SU-DHL-6 (cell line): ENCODE results near the gene ZDHHC6.

ENCODE experiments used
- H2AFZ ChIP-seq: fragments of 200-600 bp; sonication (generic); 2 replicates; pipeline ENCODE4 v1.6.1; 2014; ENCODE audit warnings: low read depth, mild to moderate bottlenecking, moderate library complexity, mixed read lengths, antibody characterized with exemption, low read length; ENCODE audit not compliant: severe bottlenecking
- H3F3A ChIP-seq: fragments of 200-600 bp; shearing (Covaris generic); 2 replicates; pipeline ENCODE4 v1.6.0; 2016; ENCODE audit warnings: antibody characterized with exemption, mild to moderate bottlenecking; ENCODE audit not compliant: insufficient read depth
- H3K27ac ChIP-seq: fragments of 200-600 bp; sonication (generic); 2 replicates; pipeline ENCODE4 v1.5.1; 2016; ENCODE audit warnings: low read depth, mild to moderate bottlenecking, low read length, moderate library complexity, mixed read lengths
- H3K27me3 ChIP-seq: fragments of 200-600 bp; sonication (generic), shearing (Covaris generic); 2 replicates; pipeline ENCODE4 v1.6.0; 2014; ENCODE audit warnings: mild to moderate bottlenecking, low read length
- H3K36me3 ChIP-seq: fragments of 200-600 bp; sonication (generic); 2 replicates; pipeline ENCODE4 v1.6.1; 2014; ENCODE audit warnings: mild to moderate bottlenecking, low read length, mixed read lengths
- H3K4me2 ChIP-seq: fragments of 300-600, 200-600 bp; shearing (Covaris generic), sonication (generic); 2 replicates; pipeline ENCODE4 v1.6.0; 2014; ENCODE audit warnings: low read length, low read depth, mild to moderate bottlenecking; ENCODE audit not compliant: poor library complexity, severe bottlenecking
- H3K4me3 ChIP-seq: fragments of 200-600 bp; sonication (generic); 2 replicates; pipeline ENCODE4 v1.5.1; 2014; ENCODE audit warnings: antibody characterized with exemption, low read length, mild to moderate bottlenecking, mixed read lengths; ENCODE audit not compliant: insufficient read depth, poor library complexity, severe bottlenecking
- H3K79me2 ChIP-seq: fragments of 200-600 bp; sonication (generic); 2 replicates; pipeline ENCODE4 v1.6.1; 2014; ENCODE audit warnings: mild to moderate bottlenecking, low read length, moderate library complexity; ENCODE audit not compliant: insufficient read depth
- H3K9ac ChIP-seq: fragments of 200-600 bp; sonication (generic); 2 replicates; pipeline ENCODE4 v1.7.0; 2014; ENCODE audit warnings: mild to moderate bottlenecking, low read length
- H3K9me2 ChIP-seq: fragments of 200-600 bp; sonication (generic); replicated peaks from 2 replicates; pipeline ENCODE4 v1.6.1; 2014; ENCODE audit warnings: low read length; ENCODE audit not compliant: insufficient read depth
- H3K9me3 ChIP-seq: fragments of 200-600 bp; sonication (generic); 2 replicates; pipeline ENCODE4 v1.6.1; 2014; ENCODE audit warnings: low read length, mixed read lengths; ENCODE audit not compliant: insufficient read depth
- H4K20me1 ChIP-seq: fragments of 200-600 bp; sonication (generic); 2 replicates; pipeline ENCODE4 v1.6.1; 2014; ENCODE audit warnings: low read depth, mild to moderate bottlenecking, antibody characterized with exemption, low read length, moderate library complexity, mixed read lengths
- EZH2phosphoT487 ChIP-seq: fragments of 200-600 bp; sonication (generic), shearing (Covaris generic); conservative IDR thresholded peaks from 2 replicates; pipeline ENCODE4 v1.6.1; 2018; ENCODE audit warnings: mild to moderate bottlenecking, antibody characterized with exemption, low read length, moderate library complexity, mixed read lengths
- TF ChIP-seq, protein P1 (sequence below): fragments of 200-600 bp; sonication (generic); IDR thresholded peaks from one replicate; pipeline ENCODE4 v1.5.1; 2017; ENCODE audit warnings: antibody characterized with exemption, mild to moderate bottlenecking, low read length, moderate library complexity; ENCODE audit not compliant: insufficient read depth, poor library complexity, severe bottlenecking

The ZDHHC6 gene

DNA sequence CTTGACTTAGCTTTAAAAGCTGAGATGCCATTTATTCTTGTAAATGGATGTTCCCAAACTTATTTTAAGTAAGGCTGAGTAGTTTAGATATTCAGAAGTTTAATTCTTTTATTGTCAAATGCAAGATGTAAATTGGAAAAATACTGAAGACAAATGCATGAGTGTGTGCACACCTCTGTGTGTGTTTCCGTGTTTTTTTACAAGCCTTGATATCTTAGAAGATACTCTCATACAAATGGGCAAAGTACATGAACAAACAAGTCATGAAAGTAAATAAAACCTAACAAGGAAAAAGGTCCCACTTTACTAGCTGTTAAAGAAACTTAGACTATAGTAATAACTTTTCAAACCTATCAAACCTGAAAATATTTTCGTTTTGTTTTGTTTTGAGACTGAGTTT is 43.8 kb downstream of the ZDHHC6 start:
- no peak overlapping the region for H3K9ac ChIP-seq
- peaks cover 4% of the 10 kb centered on the region; the same call in 1 of the 2 replicates for H3K36me3 ChIP-seq
- H3K27ac ChIP-seq = no peak overlapping the region
- H3K9me2 ChIP-seq = no peaks in the 10 kb centered on the region
- no peaks in the 10 kb centered on the region for H3K79me2 ChIP-seq
- no peak overlapping the region for H2AFZ ChIP-seq
- no peaks in the 10 kb centered on the region for H3K27me3 ChIP-seq
- no peak overlapping the region for H3K4me2 ChIP-seq
- H3K4me3 ChIP-seq = no peak overlapping the region
- H4K20me1 ChIP-seq = no peaks in the 10 kb centered on the region
- no peak for TF ChIP-seq EZH2phosphoT487
- H3F3A ChIP-seq = no peaks in the 10 kb centered on the region
- H3K9me3 ChIP-seq = no peaks in the 10 kb centered on the region

DNA sequence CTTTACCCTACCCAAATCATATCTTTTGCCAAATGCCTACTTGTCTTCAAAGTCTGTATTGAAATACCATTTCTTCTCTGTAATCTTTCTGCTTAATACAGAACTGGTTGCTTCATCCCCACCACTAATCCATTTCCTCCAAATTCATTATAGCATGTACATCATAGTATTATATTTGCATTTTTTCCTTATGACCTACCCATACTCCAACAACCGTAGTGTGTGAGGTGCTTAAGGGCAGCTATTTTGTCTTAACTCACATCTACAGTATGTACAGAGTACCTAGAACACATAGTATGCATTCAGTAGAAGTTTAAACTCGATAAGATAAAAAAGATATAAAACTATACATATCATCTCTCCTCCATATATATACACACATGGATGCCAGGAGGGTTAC is 49.1 kb downstream of the ZDHHC6 start:
- TF ChIP-seq EZH2phosphoT487 = no peak
- 0 out of 2 replicates have a peak, but pooled peaks cover 6% of the 10 kb centered on the region for H3K79me2 ChIP-seq
- H4K20me1 ChIP-seq = no peaks in the 10 kb centered on the region
- no peak overlapping the region for H3K27ac ChIP-seq
- no peaks in the 10 kb centered on the region for H3K27me3 ChIP-seq
- no peaks in the 10 kb centered on the region for H3K9me3 ChIP-seq
- H2AFZ ChIP-seq = no peak overlapping the region
- H3K9ac ChIP-seq = no peak overlapping the region
- no peaks in the 10 kb centered on the region for H3F3A ChIP-seq
- H3K36me3 ChIP-seq = no peaks in the 10 kb centered on the region
- no peak overlapping the region for H3K4me3 ChIP-seq
- no peak overlapping the region for H3K4me2 ChIP-seq
- no peaks in the 10 kb centered on the region for H3K9me2 ChIP-seq

DNA sequence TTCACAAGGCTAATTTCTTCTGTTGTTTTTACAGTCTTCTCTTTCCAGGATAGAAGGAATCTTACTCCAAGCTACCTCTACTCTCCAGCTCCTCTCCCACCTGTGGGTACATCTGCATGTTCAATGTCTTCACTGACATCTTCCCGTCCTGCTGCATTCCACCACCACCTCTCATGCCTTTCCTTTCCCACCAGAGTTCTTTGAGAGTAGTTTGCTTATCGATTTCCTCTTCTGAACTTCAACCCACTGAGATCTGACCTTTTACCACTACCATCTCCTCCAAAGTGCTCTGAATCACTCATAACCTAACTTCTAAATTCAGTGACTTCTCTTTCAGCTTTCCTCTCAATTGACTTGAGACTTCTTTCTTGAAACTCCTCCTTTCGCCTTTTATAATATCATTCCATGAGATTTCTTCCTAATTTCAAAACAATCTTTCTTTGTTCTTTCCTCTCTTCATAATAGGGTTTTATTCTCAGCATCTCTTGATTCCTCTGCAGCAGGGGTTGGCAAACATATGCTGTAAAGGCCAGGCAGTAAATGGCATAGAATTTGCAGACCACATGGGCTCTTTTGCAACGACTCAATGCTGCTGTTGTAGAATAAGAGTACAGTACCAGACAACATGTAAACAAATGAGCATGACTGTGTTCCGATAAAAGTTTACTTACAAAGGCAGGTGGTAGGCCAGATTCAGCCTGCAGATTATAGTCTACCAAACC is 50.7 kb downstream of the ZDHHC6 start:
- H4K20me1 ChIP-seq = no peaks in the 10 kb centered on the region
- H3K9me2 ChIP-seq = no peaks in the 10 kb centered on the region
- no peak overlapping the region for H3K9ac ChIP-seq
- H3K27me3 ChIP-seq = no peaks in the 10 kb centered on the region
- no peak overlapping the region for H3K4me2 ChIP-seq
- H3K36me3 ChIP-seq = no peaks in the 10 kb centered on the region
- H3K79me2 ChIP-seq = peaks cover 7% of the 10 kb centered on the region
- H3F3A ChIP-seq = no peaks in the 10 kb centered on the region
- no peak overlapping the region for H2AFZ ChIP-seq
- no peak overlapping the region for H3K4me3 ChIP-seq
- TF ChIP-seq, protein P1, sequence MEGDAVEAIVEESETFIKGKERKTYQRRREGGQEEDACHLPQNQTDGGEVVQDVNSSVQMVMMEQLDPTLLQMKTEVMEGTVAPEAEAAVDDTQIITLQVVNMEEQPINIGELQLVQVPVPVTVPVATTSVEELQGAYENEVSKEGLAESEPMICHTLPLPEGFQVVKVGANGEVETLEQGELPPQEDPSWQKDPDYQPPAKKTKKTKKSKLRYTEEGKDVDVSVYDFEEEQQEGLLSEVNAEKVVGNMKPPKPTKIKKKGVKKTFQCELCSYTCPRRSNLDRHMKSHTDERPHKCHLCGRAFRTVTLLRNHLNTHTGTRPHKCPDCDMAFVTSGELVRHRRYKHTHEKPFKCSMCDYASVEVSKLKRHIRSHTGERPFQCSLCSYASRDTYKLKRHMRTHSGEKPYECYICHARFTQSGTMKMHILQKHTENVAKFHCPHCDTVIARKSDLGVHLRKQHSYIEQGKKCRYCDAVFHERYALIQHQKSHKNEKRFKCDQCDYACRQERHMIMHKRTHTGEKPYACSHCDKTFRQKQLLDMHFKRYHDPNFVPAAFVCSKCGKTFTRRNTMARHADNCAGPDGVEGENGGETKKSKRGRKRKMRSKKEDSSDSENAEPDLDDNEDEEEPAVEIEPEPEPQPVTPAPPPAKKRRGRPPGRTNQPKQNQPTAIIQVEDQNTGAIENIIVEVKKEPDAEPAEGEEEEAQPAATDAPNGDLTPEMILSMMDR = no peak
- no peak for TF ChIP-seq EZH2phosphoT487
- no peaks in the 10 kb centered on the region for H3K9me3 ChIP-seq
- no peak overlapping the region for H3K27ac ChIP-seq

DNA sequence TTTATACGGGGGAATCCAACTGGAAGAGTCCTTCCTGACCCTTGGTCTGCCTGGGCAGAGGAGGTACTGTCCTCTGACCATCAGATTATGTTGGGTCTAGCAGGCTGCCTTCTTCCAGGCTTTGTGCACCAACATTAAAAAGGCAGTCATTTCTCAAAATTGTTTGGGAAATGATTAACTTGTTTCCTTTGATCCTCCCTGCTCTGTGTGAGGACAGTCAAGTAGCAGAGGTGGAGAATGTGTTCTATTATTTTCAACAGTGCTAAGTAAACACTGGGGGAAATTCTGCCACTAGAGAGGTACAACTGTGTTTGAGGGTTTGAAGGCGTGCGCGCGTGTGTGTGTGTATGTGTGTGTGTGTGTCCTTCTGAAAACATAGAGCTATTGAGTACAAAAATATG is 52.2 kb downstream of the ZDHHC6 start:
- H3K36me3 ChIP-seq = no peaks in the 10 kb centered on the region
- H3K4me2 ChIP-seq = no peak overlapping the region
- H3K4me3 ChIP-seq = no peak overlapping the region
- no peaks in the 10 kb centered on the region for H4K20me1 ChIP-seq
- no peaks in the 10 kb centered on the region for H3F3A ChIP-seq
- no peak overlapping the region for H3K27ac ChIP-seq
- H3K27me3 ChIP-seq = no peaks in the 10 kb centered on the region
- no peak for TF ChIP-seq EZH2phosphoT487
- TF ChIP-seq, protein P1 = no peak
- H3K79me2 ChIP-seq = peaks cover 15% of the 10 kb centered on the region
- no peaks in the 10 kb centered on the region for H3K9me2 ChIP-seq
- H3K9ac ChIP-seq = no peak overlapping the region
- no peaks in the 10 kb centered on the region for H3K9me3 ChIP-seq
- H2AFZ ChIP-seq = no peak overlapping the region
